CD4-positive, alpha-beta memory T cell (primary cell): ENCODE data around the gene SLC26A8. TPM values are rescaled to one million over a fixed set of nuclear protein-coding genes. Genes with fewer than 3 reads are reported as not detected.
"Not testable (repeated sequence)": the region's sequence is repeated elsewhere in the genome, so short reads cannot be mapped to it uniquely, and the experiment has no call there.

Experiments
- CTCF ChIA-PET: fragments of 350-600 bp; sonication (Branson Sonifier 250); formaldehyde crosslinking; loops from one replicate; lab custom pipeline; 2021; ENCODE audit warnings: inconsistent platforms; ENCODE audit not compliant: partially characterized antibody; lab: Charles Lee
- POLR2A ChIA-PET: fragments of 350-600 bp; sonication (Branson Sonifier 250); formaldehyde crosslinking; loops from one replicate; lab custom pipeline; 2021; ENCODE audit not compliant: partially characterized antibody; lab: Charles Lee
- DNase-seq, 5 donors: peaks; one replicate each; pipeline versions ENCODE4 v3.0.0 to v3.0.0-alpha.2; 2020 to 2022; ENCODE audit warnings: mixed read lengths in 1 of 5
- H3K27ac ChIP-seq: one replicate; pipeline ENCODE4 v1.7.0; 2013; ENCODE audit warnings: low read depth, low read length
- H3K27me3 ChIP-seq: 2 replicates; pipeline ENCODE4 v1.7.0; 2013; ENCODE audit warnings: mild to moderate bottlenecking, low read length, moderate library complexity; ENCODE audit not compliant: insufficient read depth
- H3K36me3 ChIP-seq: 2 replicates; pipeline ENCODE4 v1.7.0; 2013; ENCODE audit warnings: mild to moderate bottlenecking, low read length, moderate library complexity; ENCODE audit not compliant: insufficient read depth
- H3K4me1 ChIP-seq: 2 replicates; pipeline ENCODE4 v1.7.0; 2013; ENCODE audit warnings: mild to moderate bottlenecking, low read length, moderate library complexity; ENCODE audit not compliant: insufficient read depth
- H3K4me3 ChIP-seq, 2 donors: one replicate each; pipeline ENCODE4 v1.7.0; 2013; ENCODE audit warnings: low read length in 2 of 2, mild to moderate bottlenecking in 1 of 2
- H3K9me3 ChIP-seq, 2 donors: one replicate each; pipeline ENCODE4 v1.7.0; 2013; ENCODE audit warnings: low read length in 2 of 2, control low read depth in 1 of 2; ENCODE audit not compliant: control insufficient read depth in 1 of 2
- H3K27ac Mint-ChIP-seq, 7 donors: one replicate each; pipeline ENCODE4 v1.8.0; 2020 to 2021; ENCODE audit warnings: mixed read lengths in 7 of 7, mild to moderate bottlenecking in 6 of 7, inconsistent platforms in 3 of 7, moderate library complexity in 3 of 7
- H3K27me3 Mint-ChIP-seq, 2 donors: one replicate each; pipeline ENCODE4 v1.8.0; 2020 to 2021; ENCODE audit warnings: mixed read lengths in 2 of 2
- H3K36me3 Mint-ChIP-seq, 2 donors: one replicate each; pipeline ENCODE4 v1.8.0; 2020 to 2021; ENCODE audit warnings: mixed read lengths in 2 of 2, inconsistent platforms in 1 of 2, mild to moderate bottlenecking in 1 of 2
- H3K4me1 Mint-ChIP-seq, 4 donors: one replicate each; pipeline ENCODE4 v1.8.0; 2020 to 2021; ENCODE audit warnings: mixed read lengths in 4 of 4, mild to moderate bottlenecking in 1 of 4
- H3K4me3 Mint-ChIP-seq, 8 donors: one replicate each; pipeline ENCODE4 v1.8.0; 2020 to 2021; ENCODE audit warnings: mixed read lengths in 8 of 8, mild to moderate bottlenecking in 7 of 8, moderate library complexity in 6 of 8, inconsistent platforms in 3 of 8
- H3K9me3 Mint-ChIP-seq, 8 donors: one replicate each; pipeline ENCODE4 v1.8.0; 2020 to 2021; ENCODE audit warnings: mixed read lengths in 8 of 8, mild to moderate bottlenecking in 5 of 8, inconsistent platforms in 3 of 8, moderate library complexity in 1 of 8
- intact Hi-C: fragments of 100-400 bp; cut with micrococcal nuclease; formaldehyde crosslinking; loops from one replicate; pipeline ENCODE4 v1.15.1; 2023
- polyA plus RNA-seq, 2 donors: library from polyadenylated mRNA; unstranded; fragments of 300-500 nt; fragmentation: Illumina TruSeq; gene quantifications; one replicate each; pipeline ENCODE4 v1.2.3, GENCODE V29; 2021
- total RNA-seq, 2 experiments: library from RNA; stranded (reverse); gene quantifications; one replicate each; pipeline ENCODE4 v1.2.3, GENCODE V29; 2021

Gene SLC26A8
- total and polyA plus RNA-seq, 4 experiments from 2014 or later = 0.09 TPM; not detected in 3

GRCh38 chr6:35911871-35912653 is 112.4 kb downstream of the SLC26A8 start:
- H3K4me3 Mint-ChIP-seq = peak overlapping the region in 1 of 8 donors; percentile 20
- POLR2A ChIA-PET = no interaction called here
- Histone ChIP-seq H3K9me3 (no peaks in the 10 kb centered on the region), H3K4me1 (peaks cover 6% of the 10 kb centered on the region), H3K27me3 (no peaks in the 10 kb centered on the region), H3K36me3 (peaks cover 7% of the 10 kb centered on the region), H3K27ac (no peak overlapping the region), H3K4me3 (no peak overlapping the region)
- H3K4me1 Mint-ChIP-seq = peaks cover 11 to 16% (median 13%) of the 10 kb centered on the region in 4 donors
- intact Hi-C loops = no loop called here
- peaks cover 0 to 27% (median 18%) of the 10 kb centered on the region in 8 donors for H3K9me3 Mint-ChIP-seq
- CTCF ChIA-PET = interaction anchor here (1.4 kb wide), 1 partner anchor 183 kb away, joined by 3 read pairs; no protein-coding TSS in a partner anchor
- peak overlapping the region in 1 of 7 donors; percentile 38 for H3K27ac Mint-ChIP-seq
- peaks cover 54 to 60% of the 10 kb centered on the region in 2 donors for H3K36me3 Mint-ChIP-seq
- DNase-seq = no peak
- no peaks in the 10 kb centered on the region for H3K27me3 Mint-ChIP-seq

- Mint-ChIP-seq H3K9me3 (peaks cover 0 to 27% (median 18%) of the 10 kb centered on the region in 8 donors), H3K36me3 (peaks cover 58 to 60% of the 10 kb centered on the region in 2 donors), H3K4me1 (peaks cover 13 to 23% (median 18%) of the 10 kb centered on the region in 4 donors)
- H3K9me3 ChIP-seq, H3K27me3 ChIP-seq, DNase-seq, CTCF ChIA-PET, H3K4me3 Mint-ChIP-seq, H3K4me1 ChIP-seq, H3K27ac ChIP-seq, H3K27me3 Mint-ChIP-seq, H3K36me3 ChIP-seq, H3K4me3 ChIP-seq, POLR2A ChIA-PET, intact Hi-C loops, H3K27ac Mint-ChIP-seq: not testable (repeated sequence)
These were observed 114.9 kb downstream of the SLC26A8 start for GRCh38 chr6:35909571-35909970.

GRCh38 chr6:35908753-35909401 is 115.6 kb downstream of the SLC26A8 start:
- DNase-seq, H3K27ac Mint-ChIP-seq, H3K4me3 ChIP-seq, H3K9me3 ChIP-seq, H3K4me3 Mint-ChIP-seq, POLR2A ChIA-PET, H3K36me3 ChIP-seq, intact Hi-C loops, H3K27ac ChIP-seq, CTCF ChIA-PET, H3K27me3 ChIP-seq, H3K27me3 Mint-ChIP-seq, H3K4me1 ChIP-seq: not testable (repeated sequence)
- H3K9me3 Mint-ChIP-seq = peaks cover 0 to 27% (median 18%) of the 10 kb centered on the region in 8 donors
- peaks cover 13 to 23% (median 17%) of the 10 kb centered on the region in 4 donors for H3K4me1 Mint-ChIP-seq
- peaks cover 56 to 57% of the 10 kb centered on the region in 2 donors for H3K36me3 Mint-ChIP-seq

GRCh38 chr6:35907750-35908149 is 116.7 kb downstream of the SLC26A8 start:
- CTCF ChIA-PET = no interaction called here
- H3K27ac ChIP-seq = no peak overlapping the region

GRCh38 chr6:35906499-35906846 is 118.0 kb downstream of the SLC26A8 start:
- H3K4me3 ChIP-seq = no peak overlapping the region
- no peaks in the 10 kb centered on the region for H3K4me1 ChIP-seq
- no peak for DNase-seq
- H3K27me3 Mint-ChIP-seq = no peaks in the 10 kb centered on the region
- H3K27ac Mint-ChIP-seq = peak overlapping the region in 2 of 7 donors; percentile 39 to 77
- CTCF ChIA-PET = no interaction called here
- POLR2A ChIA-PET = no interaction called here
- peaks cover 46 to 50% of the 10 kb centered on the region in 2 donors for H3K36me3 Mint-ChIP-seq
- peaks cover 0 to 27% (median 18%) of the 10 kb centered on the region in 8 donors for H3K9me3 Mint-ChIP-seq
- H3K36me3 ChIP-seq = no peaks in the 10 kb centered on the region
- intact Hi-C loops = no loop called here
- H3K4me1 Mint-ChIP-seq = peaks cover 13 to 19% (median 17%) of the 10 kb centered on the region in 4 donors
- no peaks in the 10 kb centered on the region for H3K27me3 ChIP-seq
- H3K27ac ChIP-seq = no peak overlapping the region
- H3K4me3 Mint-ChIP-seq = no peak overlapping the region
- no peaks in the 10 kb centered on the region for H3K9me3 ChIP-seq

More at GRCh38 chr6:35907750-35908149, 116.7 kb downstream of the SLC26A8 start:
- Mint-ChIP-seq H3K4me3 (peak overlapping the region in 1 of 8 donors; percentile 34), H3K9me3 (peaks cover 0 to 27% (median 18%) of the 10 kb centered on the region in 8 donors), H3K27ac (peak overlapping the region in 2 of 7 donors; percentile 19 to 29), H3K4me1 (peaks cover 13 to 21% (median 17%) of the 10 kb centered on the region in 4 donors), H3K36me3 (peaks cover 52 to 56% of the 10 kb centered on the region in 2 donors), H3K27me3 (no peaks in the 10 kb centered on the region)
- no peak for DNase-seq
- POLR2A ChIA-PET = no interaction called here
- Histone ChIP-seq H3K27me3 (no peaks in the 10 kb centered on the region), H3K4me3 (no peak overlapping the region), H3K9me3 (no peaks in the 10 kb centered on the region), H3K36me3 (peaks cover 5% of the 10 kb centered on the region), H3K4me1 (no peaks in the 10 kb centered on the region)
- intact Hi-C loops = no loop called here

- Histone ChIP-seq H3K4me3 (no peak overlapping the region), H3K27ac (no peak overlapping the region), H3K36me3 (no peaks in the 10 kb centered on the region), H3K9me3 (no peaks in the 10 kb centered on the region), H3K4me1 (no peaks in the 10 kb centered on the region), H3K27me3 (no peaks in the 10 kb centered on the region)
- H3K36me3 Mint-ChIP-seq = peaks cover 47 to 48% of the 10 kb centered on the region in 2 donors
- H3K27me3 Mint-ChIP-seq = no peaks in the 10 kb centered on the region
- H3K4me1 Mint-ChIP-seq = peaks cover 11 to 19% (median 17%) of the 10 kb centered on the region in 4 donors
- ChIA-PET CTCF (no interaction called here), POLR2A (no interaction called here)
- H3K27ac Mint-ChIP-seq = peak overlapping the region in 1 of 7 donors; percentile 77
- H3K9me3 Mint-ChIP-seq = peaks cover 0 to 25% (median 18%) of the 10 kb centered on the region in 8 donors
- H3K4me3 Mint-ChIP-seq = no peak overlapping the region
- no peak for DNase-seq
- intact Hi-C loops = no loop called here
These were observed 118.5 kb downstream of the SLC26A8 start for GRCh38 chr6:35905841-35906498.
